KMS-11 (cell line): ENCODE results near the gene PIH1D1.

Source experiments
- H2AFZ ChIP-seq: fragments of 200-600 bp; sonication (generic); 2 replicates; pipeline ENCODE4 v1.6.1; 2016; ENCODE audit warnings: antibody characterized with exemption, mixed run types, low read depth
- H3K27ac ChIP-seq: fragments of 200-600 bp; sonication (generic); 2 replicates; pipeline ENCODE4 v1.6.1; 2016; ENCODE audit warnings: mild to moderate bottlenecking, mixed run types
- H3K27me3 ChIP-seq: fragments of 200-600 bp; sonication (generic); 2 replicates; pipeline ENCODE4 v1.6.1; 2017; ENCODE audit warnings: mild to moderate bottlenecking, low read depth, mixed run types, moderate library complexity; ENCODE audit not compliant: insufficient read depth
- H3K36me3 ChIP-seq: fragments of 200-600 bp; sonication (generic); 2 replicates; pipeline ENCODE4 v1.6.1; 2017; ENCODE audit warnings: mild to moderate bottlenecking, mixed run types; ENCODE audit not compliant: insufficient read depth
- H3K4me1 ChIP-seq: fragments of 200-600 bp; sonication (generic); 2 replicates; pipeline ENCODE4 v1.6.1; 2016; ENCODE audit warnings: mild to moderate bottlenecking, low read depth, mixed run types; ENCODE audit not compliant: poor library complexity, severe bottlenecking
- H3K4me2 ChIP-seq: fragments of 200-600 bp; sonication (generic); 2 replicates; pipeline ENCODE4 v1.7.0; 2016; ENCODE audit warnings: mild to moderate bottlenecking, mixed run types
- H3K4me3 ChIP-seq: fragments of 200-600 bp; sonication (generic); IDR thresholded peaks from 2 replicates; pipeline ENCODE4 v1.6.1; 2017; ENCODE audit warnings: low read depth, low read length, mixed read lengths; ENCODE audit not compliant: insufficient read depth
- H3K79me2 ChIP-seq: fragments of 200-600 bp; sonication (generic); 2 replicates; pipeline ENCODE4 v1.6.1; 2016; ENCODE audit warnings: low read depth, mixed run types; ENCODE audit not compliant: insufficient read depth
- H3K9ac ChIP-seq: fragments of 200-600 bp; sonication (generic); 2 replicates; pipeline ENCODE4 v1.6.1; 2016; ENCODE audit warnings: mild to moderate bottlenecking, mixed run types
- H4K20me1 ChIP-seq: fragments of 200-600 bp; sonication (generic); 2 replicates; pipeline ENCODE4 v1.6.1; 2016; ENCODE audit warnings: mild to moderate bottlenecking, mixed run types; ENCODE audit not compliant: insufficient read depth
- TF ChIP-seq, protein P1 (sequence below): fragments of 200-600 bp; sonication (generic); conservative IDR thresholded peaks from 2 replicates; pipeline ENCODE4 v1.6.1; 2017; ENCODE audit warnings: low read depth, mild to moderate bottlenecking, antibody characterized with exemption, low read length, moderate library complexity, mixed read lengths

PIH1D1 gene

DNA sequence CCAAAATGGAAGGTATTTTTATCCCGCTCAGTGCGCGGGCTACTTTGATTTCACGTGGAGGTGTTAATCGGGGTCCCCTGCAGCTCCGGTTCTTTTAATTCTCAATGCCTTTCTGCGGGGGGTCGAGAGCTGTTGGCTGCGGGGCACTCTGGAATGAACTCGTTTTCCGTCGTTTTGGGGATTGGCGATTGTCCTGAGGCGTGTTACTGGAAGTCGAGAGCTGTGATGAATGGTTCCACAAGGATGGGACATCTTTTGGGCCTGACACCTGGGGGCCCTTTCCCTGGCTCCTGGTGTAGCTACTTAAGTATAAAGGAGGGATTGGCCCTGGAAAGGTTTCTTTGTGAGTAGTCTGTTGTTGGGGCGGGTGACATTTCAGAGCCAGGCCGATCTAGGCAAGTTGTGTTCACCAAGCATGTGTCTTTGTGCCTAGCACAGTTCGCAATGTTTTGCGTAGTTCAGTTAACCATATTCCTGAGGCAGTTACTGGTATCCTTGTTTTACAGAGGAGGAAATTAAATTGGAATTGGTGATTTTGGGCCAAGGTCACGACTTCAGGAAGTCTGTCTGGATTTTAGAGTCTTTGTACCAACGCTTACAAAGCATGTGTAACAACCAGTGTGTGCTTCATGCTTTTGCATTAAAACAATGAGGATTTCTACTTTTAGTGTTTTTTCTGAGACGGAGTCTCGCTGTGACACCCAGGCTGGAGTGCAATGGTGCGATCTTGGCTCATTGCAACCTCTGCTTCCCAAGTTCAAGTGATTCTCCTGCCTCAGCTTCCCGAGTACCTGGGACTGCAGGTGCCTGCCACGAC lies 36.6 kb upstream of the PIH1D1 start:
- peak overlapping the region; percentile 94 for H3K27ac ChIP-seq
- H3K4me1 ChIP-seq, result peaks cover 12% of the 10 kb centered on the region
- peak overlapping the region; percentile 96 for H3K4me2 ChIP-seq
- H3K4me3 ChIP-seq, result peak overlapping the region; percentile 8
- H2AFZ ChIP-seq, result no peak overlapping the region
- peaks cover 40% of the 10 kb centered on the region; the same call in 1 of the 2 replicates for H3K36me3 ChIP-seq
- H3K9ac ChIP-seq, result peak overlapping the region; percentile 99
- H3K79me2 ChIP-seq, result peaks cover 37% of the 10 kb centered on the region
- TF ChIP-seq, protein P1, sequence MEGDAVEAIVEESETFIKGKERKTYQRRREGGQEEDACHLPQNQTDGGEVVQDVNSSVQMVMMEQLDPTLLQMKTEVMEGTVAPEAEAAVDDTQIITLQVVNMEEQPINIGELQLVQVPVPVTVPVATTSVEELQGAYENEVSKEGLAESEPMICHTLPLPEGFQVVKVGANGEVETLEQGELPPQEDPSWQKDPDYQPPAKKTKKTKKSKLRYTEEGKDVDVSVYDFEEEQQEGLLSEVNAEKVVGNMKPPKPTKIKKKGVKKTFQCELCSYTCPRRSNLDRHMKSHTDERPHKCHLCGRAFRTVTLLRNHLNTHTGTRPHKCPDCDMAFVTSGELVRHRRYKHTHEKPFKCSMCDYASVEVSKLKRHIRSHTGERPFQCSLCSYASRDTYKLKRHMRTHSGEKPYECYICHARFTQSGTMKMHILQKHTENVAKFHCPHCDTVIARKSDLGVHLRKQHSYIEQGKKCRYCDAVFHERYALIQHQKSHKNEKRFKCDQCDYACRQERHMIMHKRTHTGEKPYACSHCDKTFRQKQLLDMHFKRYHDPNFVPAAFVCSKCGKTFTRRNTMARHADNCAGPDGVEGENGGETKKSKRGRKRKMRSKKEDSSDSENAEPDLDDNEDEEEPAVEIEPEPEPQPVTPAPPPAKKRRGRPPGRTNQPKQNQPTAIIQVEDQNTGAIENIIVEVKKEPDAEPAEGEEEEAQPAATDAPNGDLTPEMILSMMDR, result no peak
- peaks cover 14% of the 10 kb centered on the region for H4K20me1 ChIP-seq
- no peaks in the 10 kb centered on the region for H3K27me3 ChIP-seq

DNA sequence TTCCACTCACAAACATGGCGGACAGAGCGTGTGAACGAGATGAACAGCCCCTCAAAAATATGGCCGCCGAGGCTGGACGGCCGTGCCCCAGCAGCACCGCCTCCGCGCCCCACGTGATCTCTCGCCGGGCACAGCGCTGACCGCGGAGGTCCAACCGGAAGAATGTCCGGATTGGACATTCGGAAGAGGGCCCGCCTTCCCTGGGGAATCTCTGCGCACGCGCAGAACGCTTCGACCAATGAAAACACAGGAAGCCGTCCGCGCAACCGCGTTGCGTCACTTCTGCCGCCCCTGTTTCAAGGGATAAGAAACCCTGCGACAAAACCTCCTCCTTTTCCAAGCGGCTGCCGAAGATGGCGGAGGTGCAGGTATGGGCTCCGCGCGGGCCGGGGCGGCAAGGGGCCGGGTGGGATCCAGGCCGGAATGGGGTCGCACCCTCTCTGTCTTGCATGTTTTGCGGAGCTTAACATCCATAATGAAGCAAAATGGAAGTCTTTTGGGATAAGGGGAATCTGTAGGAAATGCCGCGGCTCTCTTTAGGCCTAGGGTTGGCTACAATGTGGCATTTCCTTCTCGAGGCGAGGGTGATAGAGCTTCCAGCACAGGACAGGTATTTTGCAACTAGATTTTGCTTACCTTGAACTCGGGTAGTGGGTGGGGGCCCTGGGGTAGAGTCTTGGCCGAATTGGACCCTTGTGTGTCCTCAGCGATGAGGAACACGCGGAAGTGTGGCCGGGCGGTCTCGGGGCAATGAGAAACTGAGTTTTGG lies 35.8 kb upstream of the PIH1D1 start, which contains the start of gene RPL13A:
TSS of gene RPL13A (plus strand) at position 332 of the 769 bp plus-strand sequence. CDS start at position 354, 22 bp downstream.
- H4K20me1 ChIP-seq, result peaks cover 14% of the 10 kb centered on the region
- H3K9ac ChIP-seq, result peak within 1 kb of the TSS; percentile 99
- no peaks in the 10 kb centered on the region for H3K27me3 ChIP-seq
- peak within 1 kb of the TSS; percentile 96 for H3K4me2 ChIP-seq
- peak within 1 kb of the TSS; percentile 8 for H3K4me3 ChIP-seq
- peaks cover 12% of the 10 kb centered on the region for H3K4me1 ChIP-seq
- TF ChIP-seq, protein P1, result 0 out of 2 replicates have a peak, but pooled peaks have one; percentile 9
- peak within 1 kb of the TSS; percentile 89; the same call in 1 of the 2 replicates for H2AFZ ChIP-seq
- peaks cover 35% of the 10 kb centered on the region; the same call in 1 of the 2 replicates for H3K36me3 ChIP-seq
- H3K27ac ChIP-seq, result peak within 1 kb of the TSS; percentile 94
- peaks cover 37% of the 10 kb centered on the region for H3K79me2 ChIP-seq

DNA sequence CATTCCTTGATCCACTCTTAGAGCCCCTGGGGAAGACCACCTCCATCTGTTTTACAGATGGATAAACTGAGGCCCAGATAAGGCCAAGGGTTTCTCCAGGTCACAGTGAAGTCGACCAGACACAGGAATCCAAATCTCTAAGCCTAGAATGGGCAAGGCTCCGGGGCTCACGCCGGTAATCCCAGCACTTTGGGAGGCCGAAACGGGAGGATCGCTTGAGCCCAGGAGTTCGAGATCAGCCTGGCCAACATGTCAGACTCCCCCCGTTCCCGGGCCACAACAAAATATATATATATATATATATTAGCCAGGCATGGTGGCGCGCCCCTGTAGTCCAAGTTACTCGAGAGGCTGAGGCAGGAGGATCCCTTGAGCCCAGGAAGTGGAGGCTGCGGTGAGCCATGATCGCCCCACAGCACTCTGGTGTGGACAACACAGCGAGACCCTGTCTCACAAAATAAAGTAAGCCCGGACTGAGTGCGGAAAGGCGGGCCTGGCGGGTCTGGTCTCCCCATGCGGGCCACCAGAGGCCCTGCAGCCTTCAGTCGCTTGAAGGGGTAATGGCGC lies 35.2 kb upstream of the PIH1D1 start:
- H3K4me2 ChIP-seq, result no peak overlapping the region
- TF ChIP-seq, protein P1, result no peak
- H3K4me3 ChIP-seq, result no peak overlapping the region
- H3K27me3 ChIP-seq, result no peaks in the 10 kb centered on the region
- peaks cover 12% of the 10 kb centered on the region for H3K4me1 ChIP-seq
- H3K36me3 ChIP-seq, result peaks cover 34% of the 10 kb centered on the region; the same call in 1 of the 2 replicates
- H4K20me1 ChIP-seq, result peaks cover 14% of the 10 kb centered on the region
- 0 out of 2 replicates have a peak overlapping the region, but pooled peaks have one; percentile 28 for H3K9ac ChIP-seq
- H2AFZ ChIP-seq, result peak overlapping the region; percentile 89; the same call in 1 of the 2 replicates
- no peak overlapping the region for H3K27ac ChIP-seq
- peaks cover 37% of the 10 kb centered on the region for H3K79me2 ChIP-seq

DNA sequence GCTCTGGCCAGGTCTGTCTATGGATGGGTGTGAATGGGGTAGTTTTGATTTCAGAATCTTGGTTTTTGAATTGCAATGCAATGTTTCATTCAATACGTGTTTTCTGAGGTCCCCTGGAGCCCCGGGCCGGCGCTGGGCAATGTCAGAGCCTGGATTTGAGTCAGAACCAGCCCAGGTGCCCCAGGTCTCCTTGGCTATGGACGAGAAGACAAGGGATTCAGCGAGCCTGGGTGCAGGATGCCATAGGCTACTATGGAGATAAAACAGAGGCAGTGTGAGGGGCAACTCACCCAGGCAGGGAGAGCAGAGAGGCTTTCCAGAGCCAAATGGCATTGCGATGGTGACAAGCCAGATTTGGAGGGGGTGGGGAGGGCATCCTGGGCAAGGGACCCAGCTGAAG lies 34.6 kb upstream of the PIH1D1 start:
- no peak overlapping the region for H3K27ac ChIP-seq
- no peak overlapping the region; the same call in 1 of the 2 replicates for H2AFZ ChIP-seq
- TF ChIP-seq, protein P1, result no peak
- H3K4me2 ChIP-seq, result no peak overlapping the region
- H3K9ac ChIP-seq, result no peak overlapping the region
- H3K27me3 ChIP-seq, result no peaks in the 10 kb centered on the region
- peaks cover 37% of the 10 kb centered on the region for H3K79me2 ChIP-seq
- peaks cover 30% of the 10 kb centered on the region; the same call in 1 of the 2 replicates for H3K36me3 ChIP-seq
- H3K4me1 ChIP-seq, result peaks cover 12% of the 10 kb centered on the region
- peaks cover 14% of the 10 kb centered on the region for H4K20me1 ChIP-seq
- no peak overlapping the region for H3K4me3 ChIP-seq
